SK-N-SH treated with all-trans-retinoic acid at 6 μM for 48 hours (cell line): ENCODE results near the gene RAD9B.

ENCODE experiments used
- ATAC-seq: fragments of 200-7000 bp; cut with Tn5 transposase; 3 replicates; pipeline ENCODE4 v1.9.1; 2020; ENCODE audit warnings: mild to moderate bottlenecking, moderate library complexity
- ARNTL ChIP-seq: fragments of 450-650 bp; formaldehyde crosslinking; IDR thresholded peaks from 2 replicates; pipeline ENCODE4 v1.5.0; 2020; ENCODE audit warnings: low read depth, mild to moderate bottlenecking, moderate library complexity, borderline replicate concordance
- BACH2 ChIP-seq: fragments of 250-450 bp; sonication (Bioruptor Pico); IDR thresholded peaks from 2 replicates; pipeline ENCODE4 v1.9.0; 2021; ENCODE audit warnings: mild to moderate bottlenecking, borderline replicate concordance
- CSDC2 ChIP-seq: fragments of 250-450 bp; sonication (Bioruptor Pico); IDR thresholded peaks from 2 replicates; pipeline ENCODE4 v1.5.0; 2020; ENCODE audit warnings: mild to moderate bottlenecking, moderate library complexity
- ESRRG ChIP-seq: fragments of 250-450 bp; sonication (Bioruptor Pico); IDR thresholded peaks from 2 replicates; pipeline ENCODE4 v1.6.1; 2021; ENCODE audit warnings: mild to moderate bottlenecking
- GLIS3 ChIP-seq: fragments of 250-450 bp; sonication (Bioruptor Pico); IDR thresholded peaks from 2 replicates; pipeline ENCODE4 v1.5.0; 2020; ENCODE audit warnings: mild to moderate bottlenecking, moderate library complexity
- ISL1 ChIP-seq: fragments of 250-450 bp; sonication (Bioruptor Pico); IDR thresholded peaks from 2 replicates; pipeline ENCODE4 v2.1.2; 2022; ENCODE audit warnings: mild to moderate bottlenecking, moderate library complexity
- OSR1 ChIP-seq: fragments of 250-450 bp; sonication (Bioruptor Pico); IDR thresholded peaks from 2 replicates; pipeline ENCODE4 v1.8.0; 2022; ENCODE audit warnings: moderate library complexity, mild to moderate bottlenecking, inconsistent platforms
- PPARA ChIP-seq: fragments of 250-450 bp; sonication (Bioruptor Pico); IDR thresholded peaks from 2 replicates; pipeline ENCODE4 v1.5.0; 2020; ENCODE audit warnings: mild to moderate bottlenecking, borderline replicate concordance
- SNAI2 ChIP-seq: fragments of 250-450 bp; sonication (Bioruptor Pico); IDR thresholded peaks from 2 replicates; pipeline ENCODE4 v1.5.0; 2020; ENCODE audit warnings: mild to moderate bottlenecking, moderate library complexity
- TCF4 ChIP-seq: fragments of 250-450 bp; sonication (Bioruptor Pico); IDR thresholded peaks from 2 replicates; pipeline ENCODE4 v1.8.0; 2021; ENCODE audit warnings: mild to moderate bottlenecking, moderate library complexity, borderline replicate concordance
- TOX ChIP-seq: fragments of 250-450 bp; sonication (Bioruptor Pico); IDR thresholded peaks from 2 replicates; pipeline ENCODE4 v1.8.0; 2021; ENCODE audit warnings: mild to moderate bottlenecking, moderate library complexity, borderline replicate concordance
- ZC3H10 ChIP-seq: fragments of 250-450 bp; sonication (Bioruptor Pico); IDR thresholded peaks from 2 replicates; pipeline ENCODE4 v1.5.1; 2021; ENCODE audit warnings: mild to moderate bottlenecking, moderate library complexity
- ZFP3 ChIP-seq: fragments of 250-450 bp; sonication (Bioruptor Pico); IDR thresholded peaks from 2 replicates; pipeline ENCODE4 v1.5.0; 2020; ENCODE audit warnings: mild to moderate bottlenecking, moderate library complexity
- ZFP30 ChIP-seq: fragments of 450-650 bp; formaldehyde crosslinking; IDR thresholded peaks from 2 replicates; pipeline ENCODE4 v1.5.0; 2022; ENCODE audit warnings: mild to moderate bottlenecking, moderate library complexity
- ZNF70 ChIP-seq: fragments of 450-650 bp; formaldehyde crosslinking; IDR thresholded peaks from 2 replicates; pipeline ENCODE4 v1.5.0; 2020; ENCODE audit warnings: mild to moderate bottlenecking, moderate library complexity
- ZNF8 ChIP-seq: fragments of 450-650 bp; formaldehyde crosslinking; IDR thresholded peaks from 2 replicates; pipeline ENCODE4 v1.5.0; 2020; ENCODE audit warnings: mild to moderate bottlenecking, moderate library complexity
- TF ChIP-seq, protein P1 (sequence below): fragments of 250-450 bp; sonication (Bioruptor Pico); IDR thresholded peaks from 2 replicates; pipeline ENCODE4 v1.5.1; 2020; ENCODE audit warnings: low read depth, mild to moderate bottlenecking, moderate library complexity
- TF ChIP-seq, protein P2 (sequence below): fragments of 250-450 bp; sonication (Bioruptor Pico); IDR thresholded peaks from 2 replicates; pipeline ENCODE4 v1.5.1; 2021; ENCODE audit warnings: mild to moderate bottlenecking, moderate library complexity
- TF ChIP-seq, protein P3 (sequence below): fragments of 250-450 bp; sonication (Bioruptor Pico); IDR thresholded peaks from 2 replicates; pipeline ENCODE4 v1.8.0; 2021; ENCODE audit warnings: low read depth, mild to moderate bottlenecking, moderate library complexity, borderline replicate concordance
- TF ChIP-seq, protein P4 (sequence below): fragments of 250-450 bp; sonication (Bioruptor Pico); IDR thresholded peaks from 2 replicates; pipeline ENCODE4 v1.8.0; 2020; ENCODE audit warnings: mild to moderate bottlenecking, moderate library complexity, borderline replicate concordance
- TF ChIP-seq, protein P5 (sequence below): fragments of 250-450 bp; sonication (Bioruptor Pico); IDR thresholded peaks from 2 replicates; pipeline ENCODE4 v1.5.0; 2020; ENCODE audit warnings: mild to moderate bottlenecking, moderate library complexity

RAD9B gene

DNA sequence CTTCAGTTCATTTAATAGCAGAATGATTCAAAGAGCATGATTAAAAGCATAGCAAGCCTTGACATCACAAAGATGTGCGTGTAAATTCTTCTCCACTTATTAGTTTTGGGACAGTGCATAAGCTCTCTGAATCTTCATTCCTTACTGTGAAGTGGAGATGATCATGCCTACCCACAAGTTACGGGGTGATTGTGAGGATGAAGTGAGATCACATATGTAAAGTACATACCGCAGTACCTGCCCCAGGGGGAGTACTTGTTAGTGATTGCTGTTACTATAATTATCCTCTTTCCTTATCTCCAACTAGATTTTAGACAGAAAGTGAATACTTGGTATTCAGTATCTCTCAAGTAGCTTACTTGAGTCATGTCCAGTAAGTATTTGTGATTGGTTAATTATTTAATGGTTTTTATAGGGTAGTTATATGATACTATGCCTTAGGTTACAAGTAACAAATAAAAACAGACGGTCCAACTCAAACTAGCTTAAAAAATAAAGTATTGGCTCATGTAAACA is 6.0 kb downstream of the RAD9B start:
- no peak for TF ChIP-seq ZFP30 (CRISPR knock-in tag)
- no peak for TF ChIP-seq BACH2 (CRISPR knock-in tag)
- TF ChIP-seq ISL1, result no peak
- no peak for TF ChIP-seq TCF4 (CRISPR knock-in tag)
- no peak for TF ChIP-seq PPARA
- TF ChIP-seq, protein P1, sequence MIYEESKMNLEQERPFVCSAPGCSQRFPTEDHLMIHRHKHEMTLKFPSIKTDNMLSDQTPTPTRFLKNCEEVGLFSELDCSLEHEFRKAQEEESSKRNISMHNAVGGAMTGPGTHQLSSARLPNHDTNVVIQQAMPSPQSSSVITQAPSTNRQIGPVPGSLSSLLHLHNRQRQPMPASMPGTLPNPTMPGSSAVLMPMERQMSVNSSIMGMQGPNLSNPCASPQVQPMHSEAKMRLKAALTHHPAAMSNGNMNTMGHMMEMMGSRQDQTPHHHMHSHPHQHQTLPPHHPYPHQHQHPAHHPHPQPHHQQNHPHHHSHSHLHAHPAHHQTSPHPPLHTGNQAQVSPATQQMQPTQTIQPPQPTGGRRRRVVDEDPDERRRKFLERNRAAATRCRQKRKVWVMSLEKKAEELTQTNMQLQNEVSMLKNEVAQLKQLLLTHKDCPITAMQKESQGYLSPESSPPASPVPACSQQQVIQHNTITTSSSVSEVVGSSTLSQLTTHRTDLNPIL, result no peak
- TF ChIP-seq ZNF8 (CRISPR knock-in tag), result no peak
- TF ChIP-seq TOX, result no peak
- TF ChIP-seq OSR1 (CRISPR knock-in tag), result no peak
- no peak for TF ChIP-seq GLIS3 (CRISPR knock-in tag)
- TF ChIP-seq, protein P2, sequence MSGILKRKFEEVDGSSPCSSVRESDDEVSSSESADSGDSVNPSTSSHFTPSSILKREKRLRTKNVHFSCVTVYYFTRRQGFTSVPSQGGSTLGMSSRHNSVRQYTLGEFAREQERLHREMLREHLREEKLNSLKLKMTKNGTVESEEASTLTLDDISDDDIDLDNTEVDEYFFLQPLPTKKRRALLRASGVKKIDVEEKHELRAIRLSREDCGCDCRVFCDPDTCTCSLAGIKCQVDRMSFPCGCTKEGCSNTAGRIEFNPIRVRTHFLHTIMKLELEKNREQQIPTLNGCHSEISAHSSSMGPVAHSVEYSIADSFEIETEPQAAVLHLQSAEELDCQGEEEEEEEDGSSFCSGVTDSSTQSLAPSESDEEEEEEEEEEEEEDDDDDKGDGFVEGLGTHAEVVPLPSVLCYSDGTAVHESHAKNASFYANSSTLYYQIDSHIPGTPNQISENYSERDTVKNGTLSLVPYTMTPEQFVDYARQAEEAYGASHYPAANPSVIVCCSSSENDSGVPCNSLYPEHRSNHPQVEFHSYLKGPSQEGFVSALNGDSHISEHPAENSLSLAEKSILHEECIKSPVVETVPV, result no peak
- TF ChIP-seq CSDC2, result no peak
- TF ChIP-seq ZFP3 (CRISPR knock-in tag), result no peak
- TF ChIP-seq, protein P3, sequence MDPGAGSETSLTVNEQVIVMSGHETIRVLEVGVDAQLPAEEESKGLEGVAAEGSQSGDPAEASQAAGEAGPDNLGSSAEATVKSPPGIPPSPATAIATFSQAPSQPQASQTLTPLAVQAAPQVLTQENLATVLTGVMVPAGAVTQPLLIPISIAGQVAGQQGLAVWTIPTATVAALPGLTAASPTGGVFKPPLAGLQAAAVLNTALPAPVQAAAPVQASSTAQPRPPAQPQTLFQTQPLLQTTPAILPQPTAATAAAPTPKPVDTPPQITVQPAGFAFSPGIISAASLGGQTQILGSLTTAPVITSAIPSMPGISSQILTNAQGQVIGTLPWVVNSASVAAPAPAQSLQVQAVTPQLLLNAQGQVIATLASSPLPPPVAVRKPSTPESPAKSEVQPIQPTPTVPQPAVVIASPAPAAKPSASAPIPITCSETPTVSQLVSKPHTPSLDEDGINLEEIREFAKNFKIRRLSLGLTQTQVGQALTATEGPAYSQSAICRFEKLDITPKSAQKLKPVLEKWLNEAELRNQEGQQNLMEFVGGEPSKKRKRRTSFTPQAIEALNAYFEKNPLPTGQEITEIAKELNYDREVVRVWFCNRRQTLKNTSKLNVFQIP (CRISPR knock-in tag), result no peak
- no peak for TF ChIP-seq ESRRG
- TF ChIP-seq ZC3H10 (CRISPR knock-in tag), result no peak
- no peak for TF ChIP-seq SNAI2 (CRISPR knock-in tag)
- no peak for TF ChIP-seq ARNTL (CRISPR knock-in tag)
- no peak for ATAC-seq

DNA sequence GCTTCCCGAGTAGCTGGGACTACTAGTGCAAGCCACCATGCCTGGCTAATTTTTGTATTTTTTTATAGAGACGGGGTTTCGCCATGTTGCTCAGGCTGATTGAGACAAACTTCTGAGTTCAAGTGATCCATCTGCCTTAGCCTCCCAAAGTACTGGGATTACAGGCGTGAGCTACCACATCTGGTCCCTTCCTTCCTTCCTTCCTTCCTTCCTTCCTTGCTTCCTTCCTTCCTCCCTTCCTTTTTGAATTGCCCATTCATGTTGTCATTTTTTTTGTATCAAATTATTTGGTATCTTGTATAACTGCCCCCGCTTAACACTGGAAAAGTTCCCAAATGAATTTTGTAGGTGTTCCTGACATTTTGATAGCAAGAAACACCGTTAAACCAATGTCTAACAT is 11.7 kb downstream of the RAD9B start:
- no peak for ATAC-seq
- TF ChIP-seq ZFP3 (CRISPR knock-in tag) (no peak), ZNF8 (CRISPR knock-in tag) (no peak), PPARA (no peak), CSDC2 (no peak), ZC3H10 (CRISPR knock-in tag) (no peak), ZNF70 (CRISPR knock-in tag) (no peak)
- TF ChIP-seq, protein P4, sequence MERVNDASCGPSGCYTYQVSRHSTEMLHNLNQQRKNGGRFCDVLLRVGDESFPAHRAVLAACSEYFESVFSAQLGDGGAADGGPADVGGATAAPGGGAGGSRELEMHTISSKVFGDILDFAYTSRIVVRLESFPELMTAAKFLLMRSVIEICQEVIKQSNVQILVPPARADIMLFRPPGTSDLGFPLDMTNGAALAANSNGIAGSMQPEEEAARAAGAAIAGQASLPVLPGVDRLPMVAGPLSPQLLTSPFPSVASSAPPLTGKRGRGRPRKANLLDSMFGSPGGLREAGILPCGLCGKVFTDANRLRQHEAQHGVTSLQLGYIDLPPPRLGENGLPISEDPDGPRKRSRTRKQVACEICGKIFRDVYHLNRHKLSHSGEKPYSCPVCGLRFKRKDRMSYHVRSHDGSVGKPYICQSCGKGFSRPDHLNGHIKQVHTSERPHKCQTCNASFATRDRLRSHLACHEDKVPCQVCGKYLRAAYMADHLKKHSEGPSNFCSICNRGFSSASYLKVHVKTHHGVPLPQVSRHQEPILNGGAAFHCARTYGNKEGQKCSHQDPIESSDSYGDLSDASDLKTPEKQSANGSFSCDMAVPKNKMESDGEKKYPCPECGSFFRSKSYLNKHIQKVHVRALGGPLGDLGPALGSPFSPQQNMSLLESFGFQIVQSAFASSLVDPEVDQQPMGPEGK (CRISPR knock-in tag), result no peak
- TF ChIP-seq, protein P1, result no peak
- TF ChIP-seq, protein P5, sequence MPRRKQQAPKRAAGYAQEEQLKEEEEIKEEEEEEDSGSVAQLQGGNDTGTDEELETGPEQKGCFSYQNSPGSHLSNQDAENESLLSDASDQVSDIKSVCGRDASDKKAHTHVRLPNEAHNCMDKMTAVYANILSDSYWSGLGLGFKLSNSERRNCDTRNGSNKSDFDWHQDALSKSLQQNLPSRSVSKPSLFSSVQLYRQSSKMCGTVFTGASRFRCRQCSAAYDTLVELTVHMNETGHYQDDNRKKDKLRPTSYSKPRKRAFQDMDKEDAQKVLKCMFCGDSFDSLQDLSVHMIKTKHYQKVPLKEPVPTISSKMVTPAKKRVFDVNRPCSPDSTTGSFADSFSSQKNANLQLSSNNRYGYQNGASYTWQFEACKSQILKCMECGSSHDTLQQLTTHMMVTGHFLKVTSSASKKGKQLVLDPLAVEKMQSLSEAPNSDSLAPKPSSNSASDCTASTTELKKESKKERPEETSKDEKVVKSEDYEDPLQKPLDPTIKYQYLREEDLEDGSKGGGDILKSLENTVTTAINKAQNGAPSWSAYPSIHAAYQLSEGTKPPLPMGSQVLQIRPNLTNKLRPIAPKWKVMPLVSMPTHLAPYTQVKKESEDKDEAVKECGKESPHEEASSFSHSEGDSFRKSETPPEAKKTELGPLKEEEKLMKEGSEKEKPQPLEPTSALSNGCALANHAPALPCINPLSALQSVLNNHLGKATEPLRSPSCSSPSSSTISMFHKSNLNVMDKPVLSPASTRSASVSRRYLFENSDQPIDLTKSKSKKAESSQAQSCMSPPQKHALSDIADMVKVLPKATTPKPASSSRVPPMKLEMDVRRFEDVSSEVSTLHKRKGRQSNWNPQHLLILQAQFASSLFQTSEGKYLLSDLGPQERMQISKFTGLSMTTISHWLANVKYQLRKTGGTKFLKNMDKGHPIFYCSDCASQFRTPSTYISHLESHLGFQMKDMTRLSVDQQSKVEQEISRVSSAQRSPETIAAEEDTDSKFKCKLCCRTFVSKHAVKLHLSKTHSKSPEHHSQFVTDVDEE (CRISPR knock-in tag), result no peak
- TF ChIP-seq, protein P2, result no peak
- TF ChIP-seq, all 23 proteins: peak for 0
